ENCODE data around the gene PILRB.
"Not testable (repeated sequence)": the region's sequence is repeated elsewhere in the genome, so short reads cannot be mapped to it uniquely, and the experiment has no call there.

PILRB gene

GRCh38 chr7:100365998-100366367, 8.1 kb downstream of the PILRB start:
- H3K4me3 Mint-ChIP-seq, H3K9me3 Mint-ChIP-seq, H3K27me3 Mint-ChIP-seq, DNase-seq: not testable (repeated sequence)
- Mint-ChIP-seq H3K36me3 (peaks cover 46% of the 10 kb centered on the region), H3K27ac (peak overlapping the region; percentile 74), H3K4me1 (peaks cover 33% of the 10 kb centered on the region)
- CTCF ChIA-PET, result interaction anchor here (0.6 to 1.0 kb wide), 2 partner anchors 41 to 259 kb away, joined by 3 read pairs; no protein-coding TSS in a partner anchor

- Mint-ChIP-seq H3K9me3 (no peaks in the 10 kb centered on the region), H3K4me3 (peak overlapping the region; percentile 13), H3K27ac (peak overlapping the region; percentile 42), H3K4me1 (peaks cover 33% of the 10 kb centered on the region), H3K36me3 (peaks cover 40% of the 10 kb centered on the region), H3K27me3 (no peaks in the 10 kb centered on the region)
- CTCF ChIA-PET, result no interaction called here
- DNase-seq, result no peak
These were observed 8.7 kb downstream of the PILRB start for GRCh38 chr7:100366411-100367250.

GRCh38 chr7:100367251-100367620, 9.3 kb downstream of the PILRB start:
- Mint-ChIP-seq H3K27ac (peak overlapping the region; percentile 9), H3K4me3 (no peak overlapping the region), H3K36me3 (peaks cover 34% of the 10 kb centered on the region), H3K9me3 (no peaks in the 10 kb centered on the region), H3K4me1 (peaks cover 35% of the 10 kb centered on the region), H3K27me3 (no peaks in the 10 kb centered on the region)
- CTCF ChIA-PET, result no interaction called here
- DNase-seq, result no peak

GRCh38 chr7:100367676-100368613, 10.0 kb downstream of the PILRB start:
- DNase-seq, result no peak
- Mint-ChIP-seq H3K4me1 (peaks cover 38% of the 10 kb centered on the region), H3K4me3 (no peak overlapping the region), H3K27me3 (no peaks in the 10 kb centered on the region), H3K9me3 (no peaks in the 10 kb centered on the region), H3K36me3 (peaks cover 29% of the 10 kb centered on the region), H3K27ac (no peak overlapping the region)
- CTCF ChIA-PET, result interaction anchor here (0.6 to 1.2 kb wide), 2 partner anchors 85 to 88 kb away, joined by 3 read pairs; no protein-coding TSS in a partner anchor

- H3K4me3 Mint-ChIP-seq, result no peak overlapping the region
- no peak overlapping the region for H3K27ac Mint-ChIP-seq
- peaks cover 22% of the 10 kb centered on the region for H3K36me3 Mint-ChIP-seq
- no peak for DNase-seq
- H3K9me3 Mint-ChIP-seq, result no peaks in the 10 kb centered on the region
- H3K4me1 Mint-ChIP-seq, result peaks cover 37% of the 10 kb centered on the region
- CTCF ChIA-PET, result interaction anchor here (0.9 to 1.2 kb wide), 3 partner anchors 28 to 88 kb away, joined by 3 to 4 read pairs (median 3); no protein-coding TSS in a partner anchor
- no peaks in the 10 kb centered on the region for H3K27me3 Mint-ChIP-seq
These were observed 11.2 kb downstream of the PILRB start for GRCh38 chr7:100369105-100369504.

- Mint-ChIP-seq H3K27me3 (no peaks in the 10 kb centered on the region), H3K9me3 (no peaks in the 10 kb centered on the region), H3K27ac (no peak overlapping the region), H3K36me3 (peaks cover 13% of the 10 kb centered on the region), H3K4me3 (no peak overlapping the region), H3K4me1 (peaks cover 34% of the 10 kb centered on the region)
- CTCF ChIA-PET, result no interaction called here
- no peak for DNase-seq
These were observed 12.4 kb downstream of the PILRB start for GRCh38 chr7:100370303-100370702.

GRCh38 chr7:100370746-100371145, 12.8 kb downstream of the PILRB start:
- H3K9me3 Mint-ChIP-seq, result no peaks in the 10 kb centered on the region
- no peaks in the 10 kb centered on the region for H3K27me3 Mint-ChIP-seq
- no peak for DNase-seq
- CTCF ChIA-PET, result no interaction called here
- no peak overlapping the region for H3K4me3 Mint-ChIP-seq
- H3K4me1 Mint-ChIP-seq, result peaks cover 30% of the 10 kb centered on the region
- peaks cover 10% of the 10 kb centered on the region for H3K36me3 Mint-ChIP-seq
- no peak overlapping the region for H3K27ac Mint-ChIP-seq

- Mint-ChIP-seq H3K36me3 (peaks cover 6% of the 10 kb centered on the region), H3K4me1 (peaks cover 21% of the 10 kb centered on the region), H3K27ac (peak overlapping the region; percentile 7), H3K27me3 (no peaks in the 10 kb centered on the region), H3K4me3 (no peak overlapping the region), H3K9me3 (no peaks in the 10 kb centered on the region)
- DNase-seq, result no peak
- CTCF ChIA-PET, result interaction anchor here (1.4 kb wide), 1 partner anchor 24 kb away, joined by 3 read pairs; no protein-coding TSS in a partner anchor
These were observed 13.7 kb downstream of the PILRB start for GRCh38 chr7:100371561-100372171.

- CTCF ChIA-PET, result interaction anchor here (1.4 kb wide), 1 partner anchor 24 kb away, joined by 3 read pairs; no protein-coding TSS in a partner anchor
These were observed 14.3 kb downstream of the PILRB start for GRCh38 chr7:100372256-100372655.

GRCh38 chr7:100372694-100373093, 14.8 kb downstream of the PILRB start:
- no peak for DNase-seq
- Mint-ChIP-seq H3K4me3 (no peak overlapping the region), H3K27ac (no peak overlapping the region), H3K36me3 (peaks cover under 1% of the 10 kb centered on the region), H3K4me1 (peaks cover 15% of the 10 kb centered on the region), H3K27me3 (no peaks in the 10 kb centered on the region), H3K9me3 (no peaks in the 10 kb centered on the region)
- CTCF ChIA-PET, result interaction anchor here (1.4 kb wide), 1 partner anchor 23 kb away, joined by 3 read pairs; no protein-coding TSS in a partner anchor

More at GRCh38 chr7:100372256-100372655, 14.3 kb downstream of the PILRB start:
- Mint-ChIP-seq H3K36me3 (peaks cover 4% of the 10 kb centered on the region), H3K27ac (peak overlapping the region; percentile 68), H3K27me3 (no peaks in the 10 kb centered on the region), H3K4me1 (peaks cover 17% of the 10 kb centered on the region), H3K9me3 (no peaks in the 10 kb centered on the region), H3K4me3 (no peak overlapping the region)
- no peak for DNase-seq

- H3K4me1 Mint-ChIP-seq, result peaks cover 15% of the 10 kb centered on the region
- peak within 1 kb of the TSS; percentile 68 for H3K27ac Mint-ChIP-seq
- no peak for DNase-seq
- CTCF ChIA-PET, result interaction anchor here (1.4 kb wide), 1 partner anchor 23 kb away, joined by 3 read pairs; no protein-coding TSS in a partner anchor
- no peaks in the 10 kb centered on the region for H3K27me3 Mint-ChIP-seq
- H3K36me3 Mint-ChIP-seq, result no peaks in the 10 kb centered on the region
- H3K9me3 Mint-ChIP-seq, result no peaks in the 10 kb centered on the region
- H3K4me3 Mint-ChIP-seq, result no peak within 1 kb of the TSS
These were observed 15.4 kb downstream of the PILRB start, which contains the start of gene PILRA for GRCh38 chr7:100373261-100373831. TSS of gene PILRA (plus strand) at chr7:100373487. CDS start at chr7:100373657, 170 bp downstream.

- peaks cover 15% of the 10 kb centered on the region for H3K4me1 Mint-ChIP-seq
- not testable (repeated sequence) for H3K4me3 Mint-ChIP-seq, H3K9me3 Mint-ChIP-seq, H3K36me3 Mint-ChIP-seq, H3K27ac Mint-ChIP-seq, DNase-seq, H3K27me3 Mint-ChIP-seq
- CTCF ChIA-PET, result interaction anchor here (0.6 to 1.1 kb wide), 2 partner anchors 34 to 298 kb away, joined by 3 to 4 read pairs; no protein-coding TSS in a partner anchor
These were observed 16.1 kb downstream of the PILRB start for GRCh38 chr7:100373870-100374598.

- H3K27me3 Mint-ChIP-seq, result no peaks in the 10 kb centered on the region
- H3K27ac Mint-ChIP-seq, result peak overlapping the region; percentile 58
- CTCF ChIA-PET, result interaction anchor here (0.6 to 1.1 kb wide), 2 partner anchors 33 to 299 kb away, joined by 3 to 4 read pairs; no protein-coding TSS in a partner anchor
- peaks cover 15% of the 10 kb centered on the region for H3K4me1 Mint-ChIP-seq
- no peak for DNase-seq
- H3K36me3 Mint-ChIP-seq, result no peaks in the 10 kb centered on the region
- H3K4me3 Mint-ChIP-seq, result no peak overlapping the region
- no peaks in the 10 kb centered on the region for H3K9me3 Mint-ChIP-seq
These were observed 16.7 kb downstream of the PILRB start for GRCh38 chr7:100374601-100375000.
